SJCRH30 (cell line): ENCODE measurements around the gene IQCN. TPM values are rescaled to one million over a fixed set of nuclear protein-coding genes. Genes with fewer than 3 reads are reported as not detected.

Experiments
- DNase-seq, 2 experiments: peaks; one replicate each; pipeline ENCODE4 v3.0.0-alpha.2; 2015 to 2020
- H3K27ac ChIP-seq: fragments of 250-450 bp; sonication (Bioruptor Pico); 2 replicates; pipeline ENCODE4 v1.5.1; 2020; ENCODE audit warnings: mild to moderate bottlenecking, moderate library complexity
- H3K27me3 ChIP-seq: fragments of 250-450 bp; sonication (Bioruptor Pico); 2 replicates; pipeline ENCODE4 v1.5.1; 2020; ENCODE audit warnings: mild to moderate bottlenecking, moderate library complexity
- H3K36me3 ChIP-seq: fragments of 250-450 bp; sonication (Bioruptor Pico); 2 replicates; pipeline ENCODE4 v1.5.1; 2020; ENCODE audit warnings: mild to moderate bottlenecking, moderate library complexity
- H3K4me1 ChIP-seq: fragments of 250-450 bp; sonication (Bioruptor Pico); 2 replicates; pipeline ENCODE4 v1.5.1; 2020; ENCODE audit warnings: mild to moderate bottlenecking, moderate library complexity
- H3K4me3 ChIP-seq: fragments of 250-450 bp; sonication (Bioruptor Pico); 2 replicates; pipeline ENCODE4 v1.5.1; 2020; ENCODE audit warnings: mild to moderate bottlenecking, moderate library complexity
- H3K9me3 ChIP-seq: fragments of 250-450 bp; sonication (Bioruptor Pico); replicated peaks from 2 replicates; pipeline ENCODE4 v1.5.1; 2020; ENCODE audit warnings: mild to moderate bottlenecking, moderate library complexity
- total RNA-seq: library from RNA; depleted of rRNA; stranded (reverse); fragments of >200 nt; shearing (Covaris generic); gene quantifications from 2 replicates; pipeline ENCODE4 v1.2.3, GENCODE V29; 2014

Gene IQCN
- total RNA-seq, 1 experiment from 2014 or later, result 0.06 TPM

GRCh38 chr19:18309525-18310064 lies 35.3 kb upstream of the IQCN start:
- DNase-seq, result no peak
- Histone ChIP-seq H3K9me3 (no peaks in the 10 kb centered on the region), H3K27ac (no peak overlapping the region), H3K4me3 (no peak overlapping the region), H3K4me1 (peaks cover 6% of the 10 kb centered on the region), H3K27me3 (no peaks in the 10 kb centered on the region), H3K36me3 (peaks cover 34% of the 10 kb centered on the region; the same call in 1 of the 2 replicates)

- peaks cover 29% of the 10 kb centered on the region; the same call in 1 of the 2 replicates for H3K36me3 ChIP-seq
- no peaks in the 10 kb centered on the region for H3K27me3 ChIP-seq
- no peak overlapping the region for H3K4me3 ChIP-seq
- H3K4me1 ChIP-seq, result peaks cover 8% of the 10 kb centered on the region
- H3K27ac ChIP-seq, result no peak overlapping the region
- no peak for DNase-seq
- H3K9me3 ChIP-seq, result no peaks in the 10 kb centered on the region
Observed at GRCh38 chr19:18308948-18309325, 34.7 kb upstream of the IQCN start.

GRCh38 chr19:18308051-18308947 lies 34.0 kb upstream of the IQCN start:
- H3K9me3 ChIP-seq, result no peaks in the 10 kb centered on the region
- H3K4me3 ChIP-seq, result no peak overlapping the region
- H3K27me3 ChIP-seq, result no peaks in the 10 kb centered on the region
- peaks cover 22% of the 10 kb centered on the region; the same call in 1 of the 2 replicates for H3K36me3 ChIP-seq
- H3K27ac ChIP-seq, result no peak overlapping the region
- no peak for DNase-seq
- H3K4me1 ChIP-seq, result peaks cover 14% of the 10 kb centered on the region

DNA sequence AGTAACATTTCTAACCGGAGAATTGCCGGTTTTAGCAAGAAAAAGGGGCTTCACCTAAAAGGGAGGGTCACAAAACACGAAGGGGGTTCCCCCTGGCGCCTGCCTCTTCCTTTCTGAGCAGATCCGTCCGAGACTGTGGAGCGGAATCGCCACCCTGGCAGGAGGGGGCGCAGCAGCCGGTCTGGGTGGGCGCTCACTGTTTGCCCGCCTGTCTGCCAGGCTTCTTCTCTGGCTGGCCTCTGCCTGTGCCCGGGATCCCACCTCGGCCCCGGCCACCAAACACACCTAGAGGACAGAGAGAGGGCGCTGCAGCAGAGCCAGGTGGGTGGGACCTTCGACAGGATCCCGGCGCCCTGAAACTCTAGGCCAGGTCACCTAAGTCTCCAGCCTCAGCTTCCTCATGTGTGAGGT lies 33.0 kb upstream of the IQCN start:
- Histone ChIP-seq H3K4me1 (peaks cover 17% of the 10 kb centered on the region), H3K36me3 (peaks cover 16% of the 10 kb centered on the region; the same call in 1 of the 2 replicates)

DNA sequence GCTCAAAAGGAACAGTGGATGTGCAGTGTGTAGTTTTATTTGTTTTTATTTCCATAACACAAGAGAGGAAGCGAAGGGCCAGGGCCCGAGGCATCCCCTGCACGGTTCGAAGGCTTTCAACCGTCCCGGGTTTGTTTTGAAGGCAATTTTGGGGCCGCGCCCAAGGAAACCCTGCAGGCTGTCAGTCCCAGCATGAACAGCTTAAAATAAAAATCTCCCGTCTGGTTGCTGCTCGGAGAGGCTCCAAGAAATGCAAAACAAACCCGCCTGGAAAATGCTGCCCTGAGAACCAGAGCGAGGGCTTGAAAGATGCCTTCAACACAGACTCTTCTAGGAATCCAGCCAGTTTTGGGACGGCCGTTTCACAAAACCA lies 32.6 kb upstream of the IQCN start:
- Histone ChIP-seq H3K4me1 (peaks cover 17% of the 10 kb centered on the region), H3K36me3 (peaks cover 12% of the 10 kb centered on the region; the same call in 1 of the 2 replicates)

More for the DNA sequence above, 33.0 kb upstream of the IQCN start:
- no peak overlapping the region for H3K4me3 ChIP-seq
- no peak for DNase-seq
- no peaks in the 10 kb centered on the region for H3K9me3 ChIP-seq
- H3K27ac ChIP-seq, result no peak overlapping the region
- H3K27me3 ChIP-seq, result no peaks in the 10 kb centered on the region

DNA sequence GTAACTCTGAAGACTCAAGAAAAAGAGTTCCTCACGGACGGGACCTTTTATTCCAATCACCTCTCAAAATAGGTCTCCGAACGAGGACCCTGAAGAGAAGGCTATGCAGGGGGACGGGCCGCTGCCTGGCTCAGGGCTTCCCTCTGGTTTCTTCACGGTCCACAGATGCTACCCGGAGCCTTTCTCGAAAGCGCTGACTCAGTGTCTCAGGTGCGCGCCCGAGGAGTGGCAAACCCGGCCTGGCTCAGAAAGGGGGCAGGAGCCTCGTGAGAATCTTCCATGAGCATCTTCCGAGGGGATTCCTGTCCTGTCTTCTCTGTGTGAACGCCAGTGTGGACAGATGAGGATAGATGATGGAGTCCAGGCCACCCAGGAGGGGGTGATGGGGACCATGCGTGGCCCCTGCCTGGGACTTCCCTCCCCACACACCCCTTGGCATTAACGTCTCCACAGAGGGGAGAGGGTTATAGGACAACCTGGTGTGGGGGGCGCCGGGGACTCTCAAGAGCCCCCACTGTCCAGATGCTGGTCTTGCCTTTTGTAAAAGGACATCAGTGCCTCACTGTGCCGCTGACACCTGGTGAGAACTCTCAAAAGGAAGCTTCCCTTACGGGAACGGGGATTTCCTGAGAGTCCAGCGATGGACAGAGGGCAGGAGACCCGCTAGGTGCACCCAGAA lies 32.1 kb upstream of the IQCN start:
- no peak overlapping the region for H3K27ac ChIP-seq

More for the DNA sequence above, 32.6 kb upstream of the IQCN start:
- Histone ChIP-seq H3K27me3 (no peaks in the 10 kb centered on the region), H3K9me3 (no peaks in the 10 kb centered on the region), H3K4me3 (no peak overlapping the region), H3K27ac (no peak overlapping the region)
- no peak for DNase-seq

GRCh38 chr19:18304458-18305310 lies 30.4 kb upstream of the IQCN start:
- H3K36me3 ChIP-seq, result peaks cover 4% of the 10 kb centered on the region; the same call in 1 of the 2 replicates
- DNase-seq, result peak; percentile 85
- peak overlapping the region; percentile 85 for H3K27ac ChIP-seq
- no peaks in the 10 kb centered on the region for H3K9me3 ChIP-seq
- no peaks in the 10 kb centered on the region for H3K27me3 ChIP-seq
- H3K4me1 ChIP-seq, result peaks cover 20% of the 10 kb centered on the region
- peak overlapping the region; percentile 44 for H3K4me3 ChIP-seq

More for the DNA sequence above, 32.1 kb upstream of the IQCN start:
- DNase-seq, result no peak
- Histone ChIP-seq H3K9me3 (no peaks in the 10 kb centered on the region), H3K36me3 (peaks cover 9% of the 10 kb centered on the region; the same call in 1 of the 2 replicates), H3K27me3 (no peaks in the 10 kb centered on the region), H3K4me3 (no peak overlapping the region), H3K4me1 (peaks cover 17% of the 10 kb centered on the region)

- Histone ChIP-seq H3K27me3 (no peaks in the 10 kb centered on the region), H3K36me3 (peaks cover 4% of the 10 kb centered on the region; the same call in 1 of the 2 replicates), H3K4me3 (peak overlapping the region; percentile 44), H3K27ac (peak overlapping the region; percentile 85; the same call in 1 of the 2 replicates), H3K4me1 (peaks cover 20% of the 10 kb centered on the region), H3K9me3 (no peaks in the 10 kb centered on the region)
- no peak for DNase-seq
Observed at GRCh38 chr19:18304208-18304457, 29.9 kb upstream of the IQCN start.

DNA sequence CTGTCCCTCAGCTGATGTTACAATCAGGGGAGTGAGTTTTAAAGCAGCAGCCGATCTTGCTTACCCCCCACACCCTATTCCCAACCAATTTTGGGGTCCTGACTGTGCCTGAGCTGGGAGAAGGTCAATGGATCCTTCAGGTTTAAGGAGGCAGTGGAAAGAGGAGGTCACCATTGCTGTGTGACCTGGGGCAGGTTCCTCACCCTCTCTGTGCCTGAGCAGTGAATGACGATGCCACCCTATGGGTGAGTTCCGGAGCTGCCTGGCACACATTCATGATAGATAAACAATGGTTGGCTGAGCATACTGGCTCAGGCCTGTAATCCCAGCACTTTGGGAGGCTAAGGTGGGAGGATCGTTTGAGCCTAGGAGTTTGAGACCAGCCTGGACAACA lies 27.5 kb upstream of the IQCN start:
- DNase-seq, result no peak
- H3K4me1 ChIP-seq, result peaks cover 20% of the 10 kb centered on the region
- H3K9me3 ChIP-seq, result no peaks in the 10 kb centered on the region
- no peaks in the 10 kb centered on the region for H3K27me3 ChIP-seq
- no peaks in the 10 kb centered on the region; the same call in 1 of the 2 replicates for H3K36me3 ChIP-seq
- no peak overlapping the region for H3K4me3 ChIP-seq
- H3K27ac ChIP-seq, result no peak overlapping the region

GRCh38 chr19:18300930-18301717 lies 26.9 kb upstream of the IQCN start:
- no peak overlapping the region for H3K27ac ChIP-seq
- peak; percentile 39 to 43 for DNase-seq
- no peaks in the 10 kb centered on the region for H3K36me3 ChIP-seq
- H3K27me3 ChIP-seq, result no peaks in the 10 kb centered on the region
- H3K4me3 ChIP-seq, result no peak overlapping the region
- peaks cover 20% of the 10 kb centered on the region for H3K4me1 ChIP-seq
- H3K9me3 ChIP-seq, result no peaks in the 10 kb centered on the region

GRCh38 chr19:18299654-18300053 lies 25.4 kb upstream of the IQCN start:
- Histone ChIP-seq H3K4me1 (peaks cover 14% of the 10 kb centered on the region; the same call in 1 of the 2 replicates), H3K4me3 (no peak overlapping the region), H3K27me3 (no peaks in the 10 kb centered on the region), H3K36me3 (no peaks in the 10 kb centered on the region), H3K27ac (no peak overlapping the region), H3K9me3 (no peaks in the 10 kb centered on the region)
- DNase-seq, result no peak

DNA sequence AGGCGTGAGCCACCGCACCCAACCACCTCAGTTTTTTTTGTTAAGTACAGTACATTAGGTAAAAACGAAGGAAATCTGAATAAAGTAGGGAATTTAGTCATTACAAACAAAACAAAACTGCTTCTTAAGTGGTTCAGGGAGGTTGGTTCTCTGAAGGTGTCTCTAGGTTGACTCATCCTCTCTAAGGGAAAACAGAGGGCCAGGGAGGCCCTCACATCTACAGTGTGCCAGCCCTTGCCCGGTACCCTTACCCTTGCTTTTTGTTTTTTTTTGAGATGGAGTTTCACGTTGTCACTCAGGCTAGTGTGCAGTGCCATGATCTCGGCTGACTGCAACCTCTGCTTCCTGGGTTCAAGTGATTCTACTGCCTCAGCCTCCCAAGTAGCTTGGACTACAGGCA lies 24.3 kb upstream of the IQCN start:
- Histone ChIP-seq H3K4me1 (peaks cover 8% of the 10 kb centered on the region; the same call in 1 of the 2 replicates), H3K4me3 (no peak overlapping the region), H3K27me3 (no peaks in the 10 kb centered on the region), H3K36me3 (no peaks in the 10 kb centered on the region), H3K27ac (no peak overlapping the region), H3K9me3 (no peaks in the 10 kb centered on the region)
- DNase-seq, result no peak

- H3K27ac ChIP-seq, result no peak overlapping the region
- DNase-seq, result no peak
- peaks cover 9% of the 10 kb centered on the region; the same call in 1 of the 2 replicates for H3K4me1 ChIP-seq
- no peaks in the 10 kb centered on the region for H3K9me3 ChIP-seq
- no peaks in the 10 kb centered on the region for H3K36me3 ChIP-seq
- no peak overlapping the region for H3K4me3 ChIP-seq
- H3K27me3 ChIP-seq, result no peaks in the 10 kb centered on the region
Observed at GRCh38 chr19:18297308-18297707, 23.1 kb upstream of the IQCN start.

GRCh38 chr19:18295034-18295451 lies 20.8 kb upstream of the IQCN start:
- Histone ChIP-seq H3K4me1 (peaks cover 18% of the 10 kb centered on the region), H3K27ac (no peak overlapping the region), H3K27me3 (no peaks in the 10 kb centered on the region), H3K9me3 (no peaks in the 10 kb centered on the region), H3K36me3 (no peaks in the 10 kb centered on the region), H3K4me3 (no peak overlapping the region)
- no peak for DNase-seq
